Neutrophil (primary cell): ENCODE data around the gene TK2.

ENCODE experiments used
- H3K27ac ChIP-seq: fragments of 200-600 bp; sonication (generic); 2 replicates; pipeline ENCODE4 v1.5.1; 2016; ENCODE audit warnings: mild to moderate bottlenecking, moderate library complexity
- H3K27me3 ChIP-seq: fragments of 200-600 bp; sonication (generic); 2 replicates; pipeline ENCODE4 v1.6.0; 2016; ENCODE audit warnings: mild to moderate bottlenecking
- H3K36me3 ChIP-seq: fragments of 200-600 bp; sonication (generic); 2 replicates; pipeline ENCODE4 v1.5.1; 2017
- H3K4me1 ChIP-seq, 2 experiments: fragments of 200-600 bp in 1 of 2; sonication (generic) in 1 of 2; 1 replicate in 1 of 2; 2 replicates in 1 of 2; pipeline versions ENCODE4 v1.5.1 to v1.6.1; 2013 to 2016; ENCODE audit warnings: low read depth in 1 of 2, low read length in 1 of 2, mild to moderate bottlenecking in 1 of 2, moderate library complexity in 1 of 2; ENCODE audit not compliant: control insufficient read depth in 1 of 2, insufficient read depth in 1 of 2
- H3K4me3 ChIP-seq, 2 experiments: fragments of 200-600 bp in 1 of 2; sonication (generic) in 1 of 2; 1 replicate in 1 of 2; 2 replicates in 1 of 2; pipeline ENCODE4 v1.5.1; 2013 to 2016; ENCODE audit warnings: low read depth in 1 of 2, low read length in 1 of 2, mild to moderate bottlenecking in 1 of 2, moderate library complexity in 1 of 2
- H3K9me3 ChIP-seq: fragments of 200-600 bp; sonication (generic); 2 replicates; pipeline ENCODE4 v1.5.1; 2016
- TF ChIP-seq, protein P1 (sequence below): fragments of 200-600 bp; sonication (generic); IDR thresholded peaks from 2 replicates; pipeline ENCODE4 v1.5.1; 2016; ENCODE audit warnings: antibody characterized with exemption

The TK2 gene

DNA sequence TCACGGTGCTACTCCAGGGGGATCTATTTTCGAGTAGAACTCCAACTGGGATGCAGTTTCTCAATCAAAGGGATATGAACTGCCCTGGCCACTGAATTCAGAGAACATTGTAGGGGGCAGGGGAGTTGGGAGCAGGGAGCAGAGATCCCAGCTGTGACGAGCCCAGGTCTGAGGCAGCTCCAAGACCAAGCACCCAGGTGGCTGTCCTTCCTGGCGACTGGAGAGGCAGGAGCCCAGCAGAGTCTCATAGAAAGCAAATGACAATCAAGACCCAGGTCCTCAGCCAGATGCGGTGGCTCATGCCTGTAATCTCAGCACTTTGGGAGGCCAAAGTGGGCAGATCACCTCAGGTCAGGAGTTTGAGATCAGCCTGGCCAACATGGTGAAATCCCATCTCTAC, 60.1 kb downstream of the TK2 start:
- Histone ChIP-seq H3K27ac (no peak overlapping the region), H3K9me3 (no peaks in the 10 kb centered on the region), H3K27me3 (no peaks in the 10 kb centered on the region), H3K4me3 (no peak overlapping the region), H3K4me1 (peaks cover 11 to 26% of the 10 kb centered on the region in 2 experiments), H3K36me3 (no peaks in the 10 kb centered on the region)
- TF ChIP-seq, protein P1, sequence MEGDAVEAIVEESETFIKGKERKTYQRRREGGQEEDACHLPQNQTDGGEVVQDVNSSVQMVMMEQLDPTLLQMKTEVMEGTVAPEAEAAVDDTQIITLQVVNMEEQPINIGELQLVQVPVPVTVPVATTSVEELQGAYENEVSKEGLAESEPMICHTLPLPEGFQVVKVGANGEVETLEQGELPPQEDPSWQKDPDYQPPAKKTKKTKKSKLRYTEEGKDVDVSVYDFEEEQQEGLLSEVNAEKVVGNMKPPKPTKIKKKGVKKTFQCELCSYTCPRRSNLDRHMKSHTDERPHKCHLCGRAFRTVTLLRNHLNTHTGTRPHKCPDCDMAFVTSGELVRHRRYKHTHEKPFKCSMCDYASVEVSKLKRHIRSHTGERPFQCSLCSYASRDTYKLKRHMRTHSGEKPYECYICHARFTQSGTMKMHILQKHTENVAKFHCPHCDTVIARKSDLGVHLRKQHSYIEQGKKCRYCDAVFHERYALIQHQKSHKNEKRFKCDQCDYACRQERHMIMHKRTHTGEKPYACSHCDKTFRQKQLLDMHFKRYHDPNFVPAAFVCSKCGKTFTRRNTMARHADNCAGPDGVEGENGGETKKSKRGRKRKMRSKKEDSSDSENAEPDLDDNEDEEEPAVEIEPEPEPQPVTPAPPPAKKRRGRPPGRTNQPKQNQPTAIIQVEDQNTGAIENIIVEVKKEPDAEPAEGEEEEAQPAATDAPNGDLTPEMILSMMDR: no peak

DNA sequence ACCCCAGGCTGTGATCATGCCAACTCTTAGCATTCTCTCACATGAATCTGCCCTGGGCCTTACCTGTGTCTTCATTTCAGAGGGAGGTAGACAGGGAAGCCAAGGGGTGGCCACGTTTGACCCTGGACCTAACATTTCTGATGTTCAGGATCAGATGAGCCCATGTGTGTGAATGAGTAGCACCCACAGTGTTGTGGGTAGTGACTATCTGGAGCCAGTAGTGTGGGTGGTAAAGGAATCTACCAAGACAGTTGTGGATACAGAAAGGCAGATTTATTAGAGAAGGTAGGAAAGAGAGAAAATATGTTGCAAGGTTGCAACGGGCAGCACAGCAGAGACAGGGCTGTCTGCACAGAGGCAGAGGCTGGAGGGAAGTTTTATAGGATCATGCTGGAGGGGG, 60.5 kb downstream of the TK2 start:
- H3K4me3 ChIP-seq: no peak overlapping the region
- peaks cover 11 to 27% of the 10 kb centered on the region in 2 experiments for H3K4me1 ChIP-seq
- TF ChIP-seq, protein P1: no peak
- no peaks in the 10 kb centered on the region for H3K36me3 ChIP-seq
- H3K27ac ChIP-seq: no peak overlapping the region
- no peaks in the 10 kb centered on the region for H3K27me3 ChIP-seq
- no peaks in the 10 kb centered on the region for H3K9me3 ChIP-seq

DNA sequence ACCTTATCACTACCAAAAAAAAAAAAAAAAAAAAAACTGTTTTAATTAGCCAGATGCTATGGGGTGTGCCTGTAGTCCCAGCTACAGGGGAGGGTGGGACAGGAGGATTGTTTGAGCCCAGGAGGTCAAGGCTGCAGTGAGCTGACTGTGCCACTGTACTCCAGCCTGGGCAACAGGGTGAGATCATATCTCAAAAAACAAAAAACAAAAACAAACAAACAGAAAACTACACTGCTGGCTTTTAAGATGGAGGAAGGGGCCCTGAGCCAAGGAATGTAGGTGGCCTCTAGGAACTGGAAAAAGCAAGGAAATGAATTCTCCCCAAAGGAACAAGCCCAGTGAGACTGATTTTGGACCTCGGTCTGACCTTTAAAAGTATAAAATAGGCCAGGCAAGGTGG, 61.4 kb downstream of the TK2 start:
- no peaks in the 10 kb centered on the region for H3K9me3 ChIP-seq
- no peaks in the 10 kb centered on the region for H3K27me3 ChIP-seq
- TF ChIP-seq, protein P1: no peak
- peaks cover 19 to 36% of the 10 kb centered on the region in 2 experiments for H3K4me1 ChIP-seq
- no peak overlapping the region for H3K4me3 ChIP-seq
- H3K27ac ChIP-seq: no peak overlapping the region
- H3K36me3 ChIP-seq: no peaks in the 10 kb centered on the region

DNA sequence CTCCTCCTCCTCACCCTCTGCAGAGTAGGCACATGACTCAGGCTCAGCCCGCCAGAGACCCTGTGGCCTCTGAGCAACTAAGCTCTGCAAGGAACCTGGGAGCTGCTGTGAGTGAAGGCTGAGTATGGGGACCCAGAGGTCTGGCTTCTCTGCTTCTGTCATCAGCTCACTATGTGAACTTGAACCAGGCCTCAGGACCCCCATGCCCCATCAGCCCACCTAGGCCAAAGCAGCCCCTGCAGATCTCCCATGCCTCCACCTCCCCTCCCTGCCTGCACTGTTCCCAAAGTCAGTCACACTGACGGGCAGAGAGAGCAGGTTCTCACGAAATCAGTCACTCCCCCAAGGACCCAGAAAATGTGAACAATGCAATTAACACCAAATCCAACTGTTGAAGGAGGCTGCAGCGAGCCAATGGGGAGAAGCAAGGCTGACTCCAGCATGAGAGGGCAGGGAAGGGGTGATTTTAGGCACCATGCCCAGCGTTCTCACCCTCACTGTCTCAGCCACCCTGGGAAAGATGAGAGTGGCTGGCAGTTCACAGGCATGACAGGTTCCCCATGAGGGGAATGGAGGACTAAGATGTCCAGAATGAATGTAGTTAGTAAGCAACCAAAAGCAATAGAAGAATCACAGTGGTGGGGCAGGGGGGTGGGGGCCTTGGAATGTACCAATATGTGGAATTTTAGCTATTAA, 62.2 kb downstream of the TK2 start:
- Histone ChIP-seq H3K27ac (peak overlapping the region; percentile 71), H3K27me3 (no peaks in the 10 kb centered on the region), H3K4me1 (peaks cover 22 to 40% of the 10 kb centered on the region in 2 experiments), H3K36me3 (no peaks in the 10 kb centered on the region), H3K4me3 (no peak overlapping the region), H3K9me3 (no peaks in the 10 kb centered on the region)
- TF ChIP-seq, protein P1: no peak

DNA sequence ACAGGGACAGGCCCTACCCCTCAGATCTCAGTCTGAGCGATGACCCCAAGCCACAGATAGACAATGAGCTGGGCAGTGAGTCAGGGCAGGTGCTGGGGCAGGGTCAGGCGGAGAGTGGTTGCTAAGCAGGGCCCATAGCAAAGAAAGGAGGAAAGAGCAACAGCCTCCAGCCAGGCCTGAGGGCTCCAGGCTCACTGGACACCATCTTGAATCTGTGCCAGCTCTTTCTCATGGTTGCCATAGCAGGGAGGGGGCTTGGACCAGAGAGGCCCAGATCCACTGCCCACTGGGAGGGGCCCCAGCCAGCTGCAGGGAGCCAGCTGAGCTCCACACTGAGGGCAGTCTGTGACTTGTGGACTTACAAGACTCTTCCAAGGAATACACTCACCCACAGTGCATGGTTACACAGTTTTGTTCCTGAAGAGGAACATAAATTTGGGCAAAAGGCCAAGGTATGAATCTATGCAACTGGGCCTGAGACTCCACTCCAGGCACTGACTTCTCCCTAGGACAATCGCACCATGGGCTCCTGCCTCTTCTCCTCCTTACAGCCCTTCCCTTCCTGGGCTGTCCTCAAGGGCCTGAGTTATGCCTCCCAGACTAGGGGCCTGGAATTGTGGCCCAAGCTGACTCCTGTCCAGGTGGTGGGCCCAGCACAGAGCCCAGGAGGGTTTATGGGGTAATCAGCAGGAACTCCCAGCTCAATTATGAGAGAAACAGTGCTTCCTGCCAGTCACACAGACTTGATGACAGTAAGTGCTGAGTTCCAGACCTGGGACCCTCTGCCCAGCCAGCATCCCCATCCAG, 62.9 kb downstream of the TK2 start:
- H3K4me1 ChIP-seq: peaks cover 22 to 40% of the 10 kb centered on the region in 2 experiments
- H3K4me3 ChIP-seq: no peak overlapping the region
- peak overlapping the region; percentile 71 for H3K27ac ChIP-seq
- TF ChIP-seq, protein P1: no peak
- H3K36me3 ChIP-seq: no peaks in the 10 kb centered on the region
- H3K27me3 ChIP-seq: no peaks in the 10 kb centered on the region
- no peaks in the 10 kb centered on the region for H3K9me3 ChIP-seq
